IPS-NIHi7 (cell line): Measurements from ENCODE around the gene KRTAP9-2.
"Not testable (repeated sequence)": the region's sequence is repeated elsewhere in the genome, so short reads cannot be mapped to it uniquely, and the experiment has no call there.

Experiments used
- DNase-seq: peaks from one replicate; pipeline ENCODE4 v3.0.0; 2012; ENCODE audit warnings: mixed read lengths; ENCODE audit errors: extremely low spot score

Gene KRTAP9-2

GRCh38 chr17:41237116-41237515 is 10.7 kb downstream of the KRTAP9-2 start:
- DNase-seq: not testable (repeated sequence)

- DNase-seq: not testable (repeated sequence)
These were observed 11.5 kb downstream of the KRTAP9-2 start, which contains the start of gene KRTAP9-8 for GRCh38 chr17:41237949-41238437. Gene KRTAP9-8 (plus strand): TSS chr17:41237999. CDS start chr17:41238052, 53 bp downstream.

- DNase-seq: not testable (repeated sequence)
These were observed 20.7 kb downstream of the KRTAP9-2 start for GRCh38 chr17:41246995-41247787.

- DNase-seq: peak; percentile 0
These were observed 23.3 kb downstream of the KRTAP9-2 start, which contains the start of gene KRTAP9-4 for GRCh38 chr17:41249637-41250240. Gene KRTAP9-4 (plus strand): TSS chr17:41249687. CDS start chr17:41249721, 34 bp downstream.

GRCh38 chr17:41251261-41251660 is 24.8 kb downstream of the KRTAP9-2 start:
- peak; percentile 0 for DNase-seq

- no peak for DNase-seq
These were observed 28.4 kb downstream of the KRTAP9-2 start for GRCh38 chr17:41254861-41255260.

- DNase-seq: not testable (repeated sequence)
These were observed 29.2 kb downstream of the KRTAP9-2 start, which contains the start of gene KRTAP9-9 for GRCh38 chr17:41255381-41256290. Gene KRTAP9-9 (plus strand): TSS chr17:41255384.

GRCh38 chr17:41256291-41256685 is 29.8 kb downstream of the KRTAP9-2 start:
- DNase-seq: no peak

GRCh38 chr17:41258406-41258805 is 32.0 kb downstream of the KRTAP9-2 start:
- DNase-seq: no peak

- no peak for DNase-seq
These were observed 36.8 kb downstream of the KRTAP9-2 start for GRCh38 chr17:41263212-41263611.

- DNase-seq: peak; percentile 0
These were observed 38.2 kb downstream of the KRTAP9-2 start for GRCh38 chr17:41264599-41264998.

GRCh38 chr17:41265078-41265477 is 38.6 kb downstream of the KRTAP9-2 start, which contains the start of gene KRTAP9-6:
Gene KRTAP9-6 (plus strand): TSS chr17:41265378. CDS start chr17:41265378, 0 bp downstream.
- DNase-seq: no peak

GRCh38 chr17:41267711-41268110 is 41.3 kb downstream of the KRTAP9-2 start:
- no peak for DNase-seq

- DNase-seq: not testable (repeated sequence)
These were observed 44.9 kb downstream of the KRTAP9-2 start for GRCh38 chr17:41271323-41271722.

GRCh38 chr17:41271858-41272257 is 45.4 kb downstream of the KRTAP9-2 start:
- DNase-seq: no peak

GRCh38 chr17:41275648-41276190 is 49.3 kb downstream of the KRTAP9-2 start, which contains the start of gene KRTAP9-7:
Gene KRTAP9-7 (plus strand): TSS chr17:41275698. CDS start chr17:41275698, 0 bp downstream.
- DNase-seq: peak; percentile 1
